Measurements from ENCODE around the gene PDILT. TPM values are rescaled to one million over a fixed set of nuclear protein-coding genes. Genes with fewer than 3 reads are reported as not detected.

The PDILT gene
- total and polyA plus RNA-seq, 2 of the 8 experiments (the other 6 are each of a cell fraction or from before 2014, with no cell fraction given): not detected

DNA sequence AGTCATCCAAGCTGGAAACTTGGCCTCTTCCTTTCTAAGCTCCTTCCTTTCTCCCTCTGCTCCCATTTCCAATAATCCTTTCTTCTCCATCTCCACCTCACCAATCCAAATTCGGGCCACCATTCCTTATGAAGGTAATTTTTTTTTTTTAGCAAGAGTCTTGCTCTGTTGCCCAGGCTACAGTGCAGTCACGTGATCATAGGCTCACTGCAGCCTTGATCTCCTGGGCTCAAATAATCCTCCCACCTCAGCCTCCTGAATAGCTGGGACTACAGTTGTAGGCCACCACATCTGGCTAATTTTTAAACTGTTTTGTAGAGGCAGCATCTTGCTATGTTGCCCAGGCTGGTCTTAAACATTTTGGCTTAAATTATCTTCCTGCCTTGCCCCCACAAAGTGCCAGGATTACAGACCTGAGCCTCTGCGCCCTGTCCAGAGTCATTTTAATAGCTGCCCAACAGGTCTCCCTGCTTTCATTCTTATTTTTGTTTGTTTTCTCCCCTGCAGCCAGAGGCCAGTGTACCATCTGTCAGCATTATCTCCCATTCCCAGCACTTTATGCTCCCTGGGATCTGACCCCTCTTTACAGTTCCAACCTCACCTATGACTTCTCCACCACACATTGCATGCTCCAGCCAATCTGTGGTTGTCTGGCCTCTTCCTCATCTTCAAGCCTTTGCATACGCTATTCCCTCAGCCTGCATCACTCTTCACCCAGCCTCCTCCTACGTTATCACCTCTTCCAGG, 75.0 kb downstream of the PDILT start:
- Histone ChIP-seq H2AFZ (ENCODE audit: low read length) (no peak overlapping the region), H3K9me3 (ENCODE audit: insufficient read depth in 2 of 2, low read depth in 1 of 2, low read length in 1 of 2) (no peaks in the 10 kb centered on the region), H2BK5ac (ENCODE audit: low read depth, low read length) (no peak overlapping the region), H3K4me2 (ENCODE audit: insufficient read depth in 1 of 2, low read depth in 2 of 2, low read length in 2 of 2) (no peak overlapping the region), H3K27me3 (replicated peaks in 1 of 4; ENCODE audit: control insufficient read depth in 3 of 4, extremely low read depth in 1 of 4, insufficient read depth in 3 of 4, low read length in 3 of 4) (no peaks in the 10 kb centered on the region), H3K23me2 (ENCODE audit: low read depth, low read length) (no peaks in the 10 kb centered on the region; the same call in 1 of the 2 replicates), H3K4me1 (replicated peaks in 1 of 4; ENCODE audit: control insufficient read depth in 3 of 4, insufficient read depth in 4 of 4, low read length in 3 of 4) (no peaks in the 10 kb centered on the region), H3K27ac (ENCODE audit: low read depth, low read length) (no peak overlapping the region), H3K23ac (ENCODE audit: insufficient read length) (no peak overlapping the region), H4K20me1 (replicated peaks in 1 of 2; ENCODE audit: control insufficient read depth in 1 of 2, insufficient read depth in 2 of 2, low read length in 2 of 2) (no peaks in the 10 kb centered on the region), H3K18ac (ENCODE audit: extremely low read depth, low read length) (no peak overlapping the region), H2AK5ac (ENCODE audit: low read depth, low read length) (no peak overlapping the region), H4K8ac (ENCODE audit: extremely low read depth, insufficient read depth, low read length) (no peak overlapping the region), H3K14ac (ENCODE audit: insufficient read length) (no peak overlapping the region), H3K56ac (replicated peaks; ENCODE audit: insufficient read length, low read depth, low read length) (no peak overlapping the region), H3K4ac (replicated peaks; ENCODE audit: insufficient read length, low read depth, low read length) (no peak overlapping the region), H2BK120ac (replicated peaks; ENCODE audit: low read depth, low read length) (no peak overlapping the region), H4K91ac (replicated peaks; ENCODE audit: insufficient read length, low read length) (no peak overlapping the region), H3K36me3 (ENCODE audit: control insufficient read depth in 2 of 4, insufficient read depth in 4 of 4, low read length in 3 of 4) (no peaks in the 10 kb centered on the region), H2BK15ac (ENCODE audit: low read length) (no peak overlapping the region), H2BK12ac (ENCODE audit: low read depth, low read length) (no peak overlapping the region), H2BK20ac (ENCODE audit: low read length) (no peak overlapping the region), H3K9ac (replicated peaks in 1 of 4; ENCODE audit: extremely low read depth in 1 of 4, low read depth in 3 of 4, low read length in 3 of 4) (no peak overlapping the region), H3K79me1 (ENCODE audit: low read depth, low read length) (no peaks in the 10 kb centered on the region), H3K79me2 (ENCODE audit: control insufficient read depth in 1 of 2, insufficient read depth in 2 of 2, low read length in 2 of 2) (no peaks in the 10 kb centered on the region), H4K5ac (ENCODE audit: insufficient read length, low read depth, low read length) (no peak overlapping the region), H3K4me3 (ENCODE audit: extremely low read depth in 1 of 4, insufficient read depth in 2 of 4, low read depth in 3 of 4, low read length in 4 of 4) (no peak overlapping the region)
- CTCF ChIA-PET (ENCODE audit: partially characterized antibody): interaction anchor here (0.6 to 1.4 kb wide), 6 partner anchors 30 to 732 kb away, joined by 3 to 8 read pairs (median 4); no protein-coding TSS in a partner anchor
- no peak for DNase-seq (ENCODE audit: low read depth in 1 of 2, low spot score in 2 of 2)
- FAIRE-seq: no peak
- POLR2A ChIA-PET (ENCODE audit: partially characterized antibody): no interaction called here
- 85 to 100% methylated on average over 1 to 5 of the region's 5 CpGs for WGBS, 2 experiments (ENCODE audit: extremely low coverage in 1 of 2, insufficient coverage in 1 of 2, insufficient read length in 1 of 2, insufficient replicate concordance in 2 of 2, low coverage in 1 of 2, low lambda C conversion rate in 2 of 2, missing lambda C conversion rate in 1 of 2)
- TF ChIP-seq EZH2 (IDR thresholded peaks at IDR 0.05; ENCODE audit: low read depth, low read length, severe bottlenecking) (no peak), SIRT6 (IDR thresholded peaks at IDR 0.05; ENCODE audit: low read length) (no peak), CTBP2 (IDR thresholded peaks at IDR 0.05; ENCODE audit: borderline replicate concordance, insufficient read depth, insufficient read length, low read length) (no peak), SUZ12 (IDR thresholded peaks at IDR 0.05; ENCODE audit: low read length) (no peak), YY1 (IDR thresholded peaks at IDR 0.05; ENCODE audit: low read depth, low read length) (no peak), ZNF274 (IDR thresholded peaks at IDR 0.05; ENCODE audit: borderline replicate concordance, extremely low read depth, low read length) (no peak), NRF1 (IDR thresholded peaks at IDR 0.05; ENCODE audit: low read depth, low read length) (no peak), SIX5 (IDR thresholded peaks at IDR 0.05; ENCODE audit: low read depth, low read length) (no peak)
- TF ChIP-seq, protein P1, sequence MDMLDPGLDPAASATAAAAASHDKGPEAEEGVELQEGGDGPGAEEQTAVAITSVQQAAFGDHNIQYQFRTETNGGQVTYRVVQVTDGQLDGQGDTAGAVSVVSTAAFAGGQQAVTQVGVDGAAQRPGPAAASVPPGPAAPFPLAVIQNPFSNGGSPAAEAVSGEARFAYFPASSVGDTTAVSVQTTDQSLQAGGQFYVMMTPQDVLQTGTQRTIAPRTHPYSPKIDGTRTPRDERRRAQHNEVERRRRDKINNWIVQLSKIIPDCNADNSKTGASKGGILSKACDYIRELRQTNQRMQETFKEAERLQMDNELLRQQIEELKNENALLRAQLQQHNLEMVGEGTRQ (IDR thresholded peaks at IDR 0.05; ENCODE audit: low read length): no peak
- TF ChIP-seq, protein P2, sequence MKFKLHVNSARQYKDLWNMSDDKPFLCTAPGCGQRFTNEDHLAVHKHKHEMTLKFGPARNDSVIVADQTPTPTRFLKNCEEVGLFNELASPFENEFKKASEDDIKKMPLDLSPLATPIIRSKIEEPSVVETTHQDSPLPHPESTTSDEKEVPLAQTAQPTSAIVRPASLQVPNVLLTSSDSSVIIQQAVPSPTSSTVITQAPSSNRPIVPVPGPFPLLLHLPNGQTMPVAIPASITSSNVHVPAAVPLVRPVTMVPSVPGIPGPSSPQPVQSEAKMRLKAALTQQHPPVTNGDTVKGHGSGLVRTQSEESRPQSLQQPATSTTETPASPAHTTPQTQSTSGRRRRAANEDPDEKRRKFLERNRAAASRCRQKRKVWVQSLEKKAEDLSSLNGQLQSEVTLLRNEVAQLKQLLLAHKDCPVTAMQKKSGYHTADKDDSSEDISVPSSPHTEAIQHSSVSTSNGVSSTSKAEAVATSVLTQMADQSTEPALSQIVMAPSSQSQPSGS (IDR thresholded peaks at IDR 0.05; ENCODE audit: low read length): no peak

Measured in H1 (cell line).